GM12864 (cell line): ENCODE data around the gene FANCL.
"Not testable (repeated sequence)": the region's sequence is repeated elsewhere in the genome, so short reads cannot be mapped to it uniquely, and the experiment has no call there.

Experiments
- DNase-seq: peaks from one replicate; pipeline ENCODE4 v3.0.0-alpha.2; 2011; ENCODE audit warnings: low read depth
- H3K4me3 ChIP-seq: 2 replicates; pipeline ENCODE4 v1.5.1; 2011; ENCODE audit warnings: mild to moderate bottlenecking, low read depth, low read length, control low read depth
- CTCF ChIP-seq: IDR thresholded peaks from 2 replicates; pipeline ENCODE4 v1.5.1; 2011; ENCODE audit warnings: low read depth, mild to moderate bottlenecking, moderate library complexity, low read length, control low read depth, inconsistent platforms; ENCODE audit errors: missing control alignments

The FANCL gene

GRCh38 chr2:58158481-58158880 lies 82.6 kb downstream of the FANCL start:
- no peak for DNase-seq

GRCh38 chr2:58157754-58158153 lies 83.4 kb downstream of the FANCL start:
- no peak overlapping the region for H3K4me3 ChIP-seq
- no peak for DNase-seq
- TF ChIP-seq CTCF = no peak

More at GRCh38 chr2:58158481-58158880, 82.6 kb downstream of the FANCL start:
- H3K4me3 ChIP-seq = no peak overlapping the region
- TF ChIP-seq CTCF = no peak

- TF ChIP-seq CTCF = no peak
- H3K4me3 ChIP-seq = no peak overlapping the region
- no peak for DNase-seq
Observed at GRCh38 chr2:58156780-58157179, 84.3 kb downstream of the FANCL start.

GRCh38 chr2:58155160-58155778 lies 85.9 kb downstream of the FANCL start:
- TF ChIP-seq CTCF = no peak
- no peak overlapping the region for H3K4me3 ChIP-seq
- no peak for DNase-seq

GRCh38 chr2:58146707-58147106 lies 94.4 kb downstream of the FANCL start:
- no peak for TF ChIP-seq CTCF
- no peak overlapping the region for H3K4me3 ChIP-seq
- DNase-seq = no peak

GRCh38 chr2:58145769-58146168 lies 95.4 kb downstream of the FANCL start:
- H3K4me3 ChIP-seq, DNase-seq: not testable (repeated sequence)

- no peak overlapping the region for H3K4me3 ChIP-seq
- no peak for TF ChIP-seq CTCF
- no peak for DNase-seq
Observed at GRCh38 chr2:58140508-58141072, 100.5 kb downstream of the FANCL start.
